ENCODE results near the gene NCOA7.
"Not testable (repeated sequence)": the region's sequence is repeated elsewhere in the genome, so short reads cannot be mapped to it uniquely, and the experiment has no call there.

The NCOA7 gene

GRCh38 chr6:125927761-125928160, 137.0 kb downstream of the NCOA7 start:
- DNase-seq, result no peak

GRCh38 chr6:125930765-125931418, 140.1 kb downstream of the NCOA7 start:
- DNase-seq, result no peak

- DNase-seq, result no peak
These were observed 141.1 kb downstream of the NCOA7 start for GRCh38 chr6:125931733-125932450.

GRCh38 chr6:125932451-125932795, 141.7 kb downstream of the NCOA7 start:
- DNase-seq, result no peak

- not testable (repeated sequence) for DNase-seq
These were observed 144.8 kb downstream of the NCOA7 start for GRCh38 chr6:125935520-125935919.

- no peak for DNase-seq
These were observed 148.3 kb downstream of the NCOA7 start for GRCh38 chr6:125939026-125939425.

GRCh38 chr6:125939791-125940190, 149.0 kb downstream of the NCOA7 start:
- no peak for DNase-seq

- no peak for DNase-seq
These were observed 149.7 kb downstream of the NCOA7 start for GRCh38 chr6:125940247-125941041.

GRCh38 chr6:125942672-125943527, 152.1 kb downstream of the NCOA7 start:
- no peak for DNase-seq

- DNase-seq, result no peak
These were observed 153.0 kb downstream of the NCOA7 start for GRCh38 chr6:125943528-125944433.

GRCh38 chr6:125944434-125944816, 153.7 kb downstream of the NCOA7 start:
- DNase-seq, result no peak

- DNase-seq, result no peak
These were observed 154.1 kb downstream of the NCOA7 start for GRCh38 chr6:125944896-125945295.

GRCh38 chr6:125945378-125946141, 154.8 kb downstream of the NCOA7 start:
- no peak for DNase-seq

GRCh38 chr6:125947615-125948014, 156.9 kb downstream of the NCOA7 start:
- no peak for DNase-seq

- DNase-seq, result no peak
These were observed 157.7 kb downstream of the NCOA7 start for GRCh38 chr6:125948455-125948854.

GRCh38 chr6:125949069-125949468, 158.3 kb downstream of the NCOA7 start:
- DNase-seq, result no peak

GRCh38 chr6:125950293-125950692, 159.5 kb downstream of the NCOA7 start:
- DNase-seq, result no peak

GRCh38 chr6:125950716-125951115, 160.0 kb downstream of the NCOA7 start:
- not testable (repeated sequence) for DNase-seq

- no peak for DNase-seq
These were observed 160.6 kb downstream of the NCOA7 start for GRCh38 chr6:125951323-125951722.

GRCh38 chr6:125952764-125953501, 162.2 kb downstream of the NCOA7 start:
- DNase-seq, result no peak

All from NCI-H446 treated with DMSO at 0.1 percent for 48 hours (cell line).